ENCODE measurements around the gene PCDHGB4.

GRCh38 chr5:141345327-141345726, 42.2 kb upstream of the PCDHGB4 start:
- TF ChIP-seq POLR2A (IDR thresholded peaks at IDR 0.05) = no peak
- TF ChIP-seq CTCF (IDR thresholded peaks at IDR 0.05 in 8 of 11, conservative IDR thresholded peaks at IDR 0.05 in 3 of 11) = no peak
- no peak for TF ChIP-seq POLR2AphosphoS5 (IDR thresholded peaks at IDR 0.05)
